Measurements from ENCODE around the gene FAAH2. TPM values are rescaled to one million over a fixed set of nuclear protein-coding genes. Genes with fewer than 3 reads are reported as not detected.
"Not testable (repeated sequence)": the region's sequence is repeated elsewhere in the genome, so short reads cannot be mapped to it uniquely, and the experiment has no call there.

FAAH2 gene
- polyA plus RNA-seq, 1 donor (not counting 4 experiments of a cell fraction or from before 2014, with no cell fraction given), result 1.7 TPM

DNA sequence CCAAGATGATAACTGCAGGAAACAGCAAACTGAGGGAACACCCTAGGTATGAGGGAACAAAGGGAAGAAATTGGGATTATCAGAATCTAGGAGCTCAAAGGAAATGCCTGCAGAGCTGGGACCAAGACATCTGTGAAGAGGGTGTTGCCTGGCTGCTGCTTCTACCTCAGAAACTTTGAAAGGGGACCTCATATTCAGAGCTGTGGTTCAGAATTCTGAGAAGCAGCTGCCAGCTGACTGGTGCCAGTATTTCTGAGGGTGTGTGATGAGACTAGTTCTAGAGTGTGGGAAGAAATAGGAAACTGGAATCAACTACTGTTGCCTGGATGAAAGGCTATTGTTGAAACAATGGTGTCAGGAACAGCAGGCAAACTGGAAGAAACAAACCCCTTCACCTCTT is 8.5 kb downstream of the FAAH2 start:
- no peaks in the 10 kb centered on the region for H3K4me1 ChIP-seq (ENCODE audit: control insufficient read depth, extremely low read depth, insufficient read depth, low read length)
- no peak overlapping the region for H3K4me3 ChIP-seq (ENCODE audit: control insufficient read depth in 2 of 3, extremely low read depth in 1 of 3, insufficient read depth in 2 of 3, low read depth in 1 of 3, low read length in 3 of 3)
- H3K9me1 ChIP-seq (ENCODE audit: control insufficient read depth, extremely low read depth, insufficient read depth, low read length), result no peaks in the 10 kb centered on the region
- no peak overlapping the region for H3K27ac ChIP-seq (ENCODE audit: control insufficient read depth, insufficient read depth, low read length)
- H3K4me2 ChIP-seq (ENCODE audit: control insufficient read depth, extremely low read depth, insufficient read depth, low read depth, low read length), result no peak overlapping the region
- H3K9me3 ChIP-seq (ENCODE audit: control insufficient read depth, low read depth, low read length), result no peaks in the 10 kb centered on the region
- H3K36me3 ChIP-seq (ENCODE audit: control insufficient read depth in 2 of 2, extremely low read depth in 1 of 2, insufficient read depth in 2 of 2, low read length in 2 of 2), result no peaks in the 10 kb centered on the region
- dilution Hi-C loops (cut with MboI; ENCODE audit: extremely low pct_ligation_motif_present, low sequenced_read_pairs), result no loop called here
- no peaks in the 10 kb centered on the region for H3K27me3 ChIP-seq (ENCODE audit: control insufficient read depth, extremely low read depth, insufficient read depth, low read length)
- no peaks in the 10 kb centered on the region for H3K79me2 ChIP-seq (ENCODE audit: control insufficient read depth, insufficient read depth, low read length)
- DNase-seq (ENCODE audit: low read depth, low spot score), result no peak
- no peak for FAIRE-seq
- TF ChIP-seq, protein P1, sequence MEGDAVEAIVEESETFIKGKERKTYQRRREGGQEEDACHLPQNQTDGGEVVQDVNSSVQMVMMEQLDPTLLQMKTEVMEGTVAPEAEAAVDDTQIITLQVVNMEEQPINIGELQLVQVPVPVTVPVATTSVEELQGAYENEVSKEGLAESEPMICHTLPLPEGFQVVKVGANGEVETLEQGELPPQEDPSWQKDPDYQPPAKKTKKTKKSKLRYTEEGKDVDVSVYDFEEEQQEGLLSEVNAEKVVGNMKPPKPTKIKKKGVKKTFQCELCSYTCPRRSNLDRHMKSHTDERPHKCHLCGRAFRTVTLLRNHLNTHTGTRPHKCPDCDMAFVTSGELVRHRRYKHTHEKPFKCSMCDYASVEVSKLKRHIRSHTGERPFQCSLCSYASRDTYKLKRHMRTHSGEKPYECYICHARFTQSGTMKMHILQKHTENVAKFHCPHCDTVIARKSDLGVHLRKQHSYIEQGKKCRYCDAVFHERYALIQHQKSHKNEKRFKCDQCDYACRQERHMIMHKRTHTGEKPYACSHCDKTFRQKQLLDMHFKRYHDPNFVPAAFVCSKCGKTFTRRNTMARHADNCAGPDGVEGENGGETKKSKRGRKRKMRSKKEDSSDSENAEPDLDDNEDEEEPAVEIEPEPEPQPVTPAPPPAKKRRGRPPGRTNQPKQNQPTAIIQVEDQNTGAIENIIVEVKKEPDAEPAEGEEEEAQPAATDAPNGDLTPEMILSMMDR (optimal IDR thresholded peaks at IDR 0.05 in 1 of 3, IDR thresholded peaks at IDR 0.05 in 1 of 3, conservative IDR thresholded peaks at IDR 0.05 in 1 of 3; ENCODE audit: extremely low read depth in 1 of 3, insufficient read depth in 2 of 3, low read length in 3 of 3), result no peak
- no peak for TF ChIP-seq EZH2 (IDR thresholded peaks at IDR 0.05; ENCODE audit: low read length)
- no peak overlapping the region for H2AFZ ChIP-seq (ENCODE audit: control insufficient read depth, low read length)
- H4K20me1 ChIP-seq (ENCODE audit: control insufficient read depth, extremely low read depth, insufficient read depth, low read length), result no peaks in the 10 kb centered on the region
- H3K9ac ChIP-seq (ENCODE audit: control insufficient read depth, extremely low read depth, insufficient read depth, low read length), result no peak overlapping the region

GRCh38 chrX:57295679-57296078 is 9.2 kb downstream of the FAAH2 start:
- FAIRE-seq; H3K9me1 ChIP-seq (ENCODE audit: control insufficient read depth, extremely low read depth, insufficient read depth, low read length); H3K4me2 ChIP-seq (ENCODE audit: control insufficient read depth, extremely low read depth, insufficient read depth, low read depth, low read length); H2AFZ ChIP-seq (ENCODE audit: control insufficient read depth, low read length); DNase-seq (ENCODE audit: low read depth, low spot score); H3K9me3 ChIP-seq (ENCODE audit: control insufficient read depth, low read depth, low read length); H3K4me1 ChIP-seq (ENCODE audit: control insufficient read depth, extremely low read depth, insufficient read depth, low read length); H3K79me2 ChIP-seq (ENCODE audit: control insufficient read depth, insufficient read depth, low read length); H3K4me3 ChIP-seq (ENCODE audit: control insufficient read depth in 2 of 3, extremely low read depth in 1 of 3, insufficient read depth in 2 of 3, low read depth in 1 of 3, low read length in 3 of 3); H3K27me3 ChIP-seq (ENCODE audit: control insufficient read depth, extremely low read depth, insufficient read depth, low read length); H4K20me1 ChIP-seq (ENCODE audit: control insufficient read depth, extremely low read depth, insufficient read depth, low read length); H3K36me3 ChIP-seq (ENCODE audit: control insufficient read depth in 2 of 2, extremely low read depth in 1 of 2, insufficient read depth in 2 of 2, low read length in 2 of 2); dilution Hi-C loops (cut with MboI; ENCODE audit: extremely low pct_ligation_motif_present, low sequenced_read_pairs); H3K9ac ChIP-seq (ENCODE audit: control insufficient read depth, extremely low read depth, insufficient read depth, low read length); H3K27ac ChIP-seq (ENCODE audit: control insufficient read depth, insufficient read depth, low read length): not testable (repeated sequence)

- no peaks in the 10 kb centered on the region for H3K79me2 ChIP-seq (ENCODE audit: control insufficient read depth, insufficient read depth, low read length)
These were observed 27.2 kb downstream of the FAAH2 start for GRCh38 chrX:57313583-57314215.

More at GRCh38 chrX:57313583-57314215, 27.2 kb downstream of the FAAH2 start:
- Histone ChIP-seq H4K20me1 (ENCODE audit: control insufficient read depth, extremely low read depth, insufficient read depth, low read length) (no peaks in the 10 kb centered on the region), H3K36me3 (ENCODE audit: control insufficient read depth in 2 of 2, extremely low read depth in 1 of 2, insufficient read depth in 2 of 2, low read length in 2 of 2) (no peaks in the 10 kb centered on the region), H3K4me3 (ENCODE audit: control insufficient read depth in 2 of 3, extremely low read depth in 1 of 3, insufficient read depth in 2 of 3, low read depth in 1 of 3, low read length in 3 of 3) (no peak overlapping the region), H3K27me3 (ENCODE audit: control insufficient read depth, extremely low read depth, insufficient read depth, low read length) (no peaks in the 10 kb centered on the region), H3K9me3 (ENCODE audit: control insufficient read depth, low read depth, low read length) (no peaks in the 10 kb centered on the region), H3K4me1 (ENCODE audit: control insufficient read depth, extremely low read depth, insufficient read depth, low read length) (no peaks in the 10 kb centered on the region), H3K9me1 (ENCODE audit: control insufficient read depth, extremely low read depth, insufficient read depth, low read length) (no peaks in the 10 kb centered on the region), H3K4me2 (ENCODE audit: control insufficient read depth, extremely low read depth, insufficient read depth, low read depth, low read length) (no peak overlapping the region), H2AFZ (ENCODE audit: control insufficient read depth, low read length) (no peak overlapping the region), H3K27ac (ENCODE audit: control insufficient read depth, insufficient read depth, low read length) (no peak overlapping the region), H3K9ac (ENCODE audit: control insufficient read depth, extremely low read depth, insufficient read depth, low read length) (no peak overlapping the region)
- dilution Hi-C loops (cut with MboI; ENCODE audit: extremely low pct_ligation_motif_present, low sequenced_read_pairs), result no loop called here
- no peak for FAIRE-seq
- no peak for TF ChIP-seq EZH2 (IDR thresholded peaks at IDR 0.05; ENCODE audit: low read length)
- TF ChIP-seq, protein P1 (optimal IDR thresholded peaks at IDR 0.05 in 1 of 3, IDR thresholded peaks at IDR 0.05 in 1 of 3, conservative IDR thresholded peaks at IDR 0.05 in 1 of 3; ENCODE audit: extremely low read depth in 1 of 3, insufficient read depth in 2 of 3, low read length in 3 of 3), result no peak
- DNase-seq (ENCODE audit: low read depth, low spot score), result no peak
